ENCODE data around the gene DPH7. TPM values are rescaled to one million over a fixed set of nuclear protein-coding genes. Genes with fewer than 3 reads are reported as not detected.

Gene DPH7
- total RNA-seq, 1 experiment from 2014 or later: 35.9 TPM

GRCh38 chr9:137575364-137575715 lies 3.4 kb downstream of the DPH7 start:
- ChIA-PET CTCF (no interaction called here), POLR2A (no interaction called here)
- H3K4me3 ChIP-seq (ENCODE audit: low read depth in 2 of 2, low read length in 2 of 2): no peak overlapping the region
- H3K4me1 ChIP-seq (ENCODE audit: control insufficient read depth, insufficient read depth, low read length): peaks cover 3% of the 10 kb centered on the region; the same call in 1 of the 2 replicates
- H3K9me3 ChIP-seq (ENCODE audit: control insufficient read depth, insufficient read depth, low read depth, low read length): no peaks in the 10 kb centered on the region
- intact Hi-C loops (cut with micrococcal nuclease; ENCODE audit: unreplicated experiment): no loop called here
- no peak for ATAC-seq
- in situ Hi-C loops (cut with HindIII; ENCODE audit: low pct_unique_long_range_greater_than_20kb, low sequenced_read_pairs): no loop called here
- peaks cover 3% of the 10 kb centered on the region; the same call in 1 of the 2 replicates for H3K36me3 ChIP-seq (ENCODE audit: control insufficient read depth, insufficient read depth, low read length)
- no peak overlapping the region for H3K27ac ChIP-seq (ENCODE audit: low read length)
- BruUV-seq (replicated peaks): no TSS peak
- no peaks in the 10 kb centered on the region for H3K27me3 ChIP-seq (ENCODE audit: control insufficient read depth, insufficient read depth, low read length)
- TF ChIP-seq POLR2AphosphoS5 (IDR thresholded peaks at IDR 0.05; ENCODE audit: low read depth, low read length) (no peak), TCF7L2 (IDR thresholded peaks at IDR 0.05; ENCODE audit: low read depth, low read length) (no peak), CTCF (IDR thresholded peaks at IDR 0.05) (no peak), SIN3A (IDR thresholded peaks at IDR 0.05; ENCODE audit: borderline replicate concordance, insufficient read depth, low read depth, low read length) (no peak), REST (IDR thresholded peaks at IDR 0.05; ENCODE audit: insufficient read depth in 1 of 2, low read depth in 2 of 2, low read length in 1 of 2) (no peak)
- no peak for DNase-seq (ENCODE audit: low read depth, low spot score)

GRCh38 chr9:137574192-137574591 lies 4.5 kb downstream of the DPH7 start:
- BruUV-seq (replicated peaks): no TSS peak
- in situ Hi-C loops (cut with HindIII; ENCODE audit: low pct_unique_long_range_greater_than_20kb, low sequenced_read_pairs): no loop called here
- ATAC-seq: no peak
- no peak for DNase-seq (ENCODE audit: low read depth, low spot score)
- TF ChIP-seq REST (IDR thresholded peaks at IDR 0.05; ENCODE audit: insufficient read depth in 1 of 2, low read depth in 2 of 2, low read length in 1 of 2) (no peak), POLR2AphosphoS5 (IDR thresholded peaks at IDR 0.05; ENCODE audit: low read depth, low read length) (no peak), CTCF (IDR thresholded peaks at IDR 0.05) (no peak), SIN3A (IDR thresholded peaks at IDR 0.05; ENCODE audit: borderline replicate concordance, insufficient read depth, low read depth, low read length) (no peak), TCF7L2 (IDR thresholded peaks at IDR 0.05; ENCODE audit: low read depth, low read length) (no peak)
- no peaks in the 10 kb centered on the region for H3K9me3 ChIP-seq (ENCODE audit: control insufficient read depth, insufficient read depth, low read depth, low read length)
- no peak overlapping the region for H3K27ac ChIP-seq (ENCODE audit: low read length)
- CTCF ChIA-PET: interaction anchor here (0.6 kb wide), 1 partner anchor 268 kb away, joined by 7 read pairs; no protein-coding TSS in a partner anchor
- intact Hi-C loops (cut with micrococcal nuclease; ENCODE audit: unreplicated experiment): no loop called here
- no peaks in the 10 kb centered on the region for H3K27me3 ChIP-seq (ENCODE audit: control insufficient read depth, insufficient read depth, low read length)
- H3K4me3 ChIP-seq (ENCODE audit: low read depth in 2 of 2, low read length in 2 of 2): no peak overlapping the region
- POLR2A ChIA-PET: no interaction called here
- peaks cover 3% of the 10 kb centered on the region; the same call in 1 of the 2 replicates for H3K4me1 ChIP-seq (ENCODE audit: control insufficient read depth, insufficient read depth, low read length)
- H3K36me3 ChIP-seq (ENCODE audit: control insufficient read depth, insufficient read depth, low read length): peaks cover 3% of the 10 kb centered on the region; the same call in 1 of the 2 replicates
